Left colon (tissue), 2 donors: ENCODE data around the gene TTYH3. TPM values are rescaled to one million over a fixed set of nuclear protein-coding genes. Genes with fewer than 3 reads are reported as not detected.
"Not testable (repeated sequence)": the region's sequence is repeated elsewhere in the genome, so short reads cannot be mapped to it uniquely, and the experiment has no call there.

Experiments used
- ATAC-seq: fragments of 200-7000 bp; cut with Tn5 transposase; one replicate; pipeline ENCODE4 v1.9.1; 2020; ENCODE audit warnings: mild to moderate bottlenecking, moderate library complexity
- DNase-seq, 2 donors: peaks; one replicate each; pipeline ENCODE4 v3.0.0-alpha.2; 2020
- intact Hi-C, 2 donors: fragments of 100-400 bp; cut with DNase I in 1 of 2; cut with micrococcal nuclease in 1 of 2; formaldehyde crosslinking; loops; one replicate each; pipeline versions ENCODE4 v1.11.2 to v1.14.0; 2022; cut with DNase I, micrococcal nuclease
- total RNA-seq, 2 donors: library from RNA; stranded (reverse); fragmentation: NEBNext Ultra II Directional; extraction: Animal tissue kit (Norgen Biotek cat#: 25700); gene quantifications; one replicate each; pipeline ENCODE4 v1.2.1, GENCODE V29; 2021
- donor health status: DM: no; HTN: no; CAD: no.
- donor health status: DM: yes; HTN: yes; CAD: no.

TTYH3 gene
- total RNA-seq, 2 donors from 2014 or later, result 31.3 to 51.0 TPM

DNA sequence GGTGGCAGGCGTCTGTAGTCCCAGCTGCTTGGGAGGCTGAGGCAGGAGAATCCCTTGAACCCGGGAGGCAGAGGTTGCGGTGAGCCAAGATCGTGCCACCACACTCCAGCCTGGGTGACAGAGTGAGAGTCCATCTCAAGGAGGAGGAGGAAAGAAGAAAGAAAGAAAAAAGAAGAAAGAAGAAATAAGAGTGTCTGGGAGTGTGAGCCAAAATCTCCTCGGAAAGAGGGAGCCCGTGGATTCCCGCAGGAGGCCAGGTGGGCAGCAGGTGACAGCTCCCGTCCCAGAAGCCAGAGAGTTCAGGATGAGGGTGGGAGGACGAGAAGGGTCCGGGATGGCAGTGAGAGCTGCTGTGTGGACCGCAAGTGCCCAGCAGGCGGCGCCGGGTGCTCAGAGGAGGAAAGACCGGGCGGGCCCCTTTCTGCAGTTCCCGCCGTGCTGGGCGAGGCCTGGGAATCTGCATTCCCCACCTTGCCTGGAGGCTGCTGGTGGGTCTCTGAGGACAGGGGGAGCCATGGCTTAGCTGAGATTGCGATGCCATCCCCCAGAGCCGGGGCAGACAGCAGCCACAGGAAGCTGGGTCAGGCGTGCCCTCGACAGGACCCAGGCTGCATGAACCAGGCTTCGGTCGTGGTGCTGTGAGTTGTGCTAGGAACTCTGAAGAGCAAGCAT lies 39.1 kb downstream of the TTYH3 start:
- ATAC-seq (peak; percentile 72), DNase-seq (peak; percentile 49 to 81)
- intact Hi-C loops, result no loop called here

DNA sequence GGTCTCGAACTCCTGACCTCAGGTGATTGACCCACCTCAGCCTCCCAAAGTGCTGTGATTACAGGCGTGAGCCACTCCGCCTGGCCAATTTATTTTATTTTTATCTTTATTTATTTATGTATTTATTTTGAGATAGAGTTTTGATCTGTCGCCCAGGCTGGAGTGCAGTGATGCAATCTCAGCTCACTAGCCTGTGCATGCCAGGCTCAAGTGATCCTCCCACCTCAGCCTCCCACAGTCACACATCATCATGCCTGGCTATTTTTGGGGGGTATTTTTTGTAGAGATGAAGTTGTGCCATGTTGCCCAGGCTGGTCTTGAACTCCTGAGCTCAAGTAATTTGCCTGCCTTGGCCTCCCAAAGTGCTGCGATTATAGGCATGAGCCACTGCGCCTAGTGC lies 41.4 kb downstream of the TTYH3 start:
- ATAC-seq, DNase-seq, intact Hi-C loops: not testable (repeated sequence)

DNA sequence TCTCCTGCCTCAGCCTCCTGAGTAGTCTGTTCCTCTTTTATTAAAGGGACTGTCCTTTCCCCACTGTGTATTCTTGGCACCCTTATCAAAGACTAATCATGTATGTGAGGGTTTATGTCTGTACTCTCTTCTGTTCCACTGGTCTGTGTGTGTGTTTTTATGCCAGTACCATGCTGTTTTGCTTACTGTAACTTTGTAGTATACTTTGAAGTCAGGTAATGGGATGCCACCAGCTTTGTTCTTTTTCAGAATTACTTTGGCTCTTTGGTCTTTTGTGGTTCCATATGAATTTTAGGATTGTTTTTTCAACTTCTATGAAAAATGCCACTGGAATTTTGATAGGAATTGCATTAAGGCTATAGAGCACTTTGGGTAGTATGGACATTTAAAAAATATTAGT lies 42.1 kb downstream of the TTYH3 start:
- ATAC-seq, result no peak
- DNase-seq, result no peak
- intact Hi-C loops, result no loop called here

GRCh38 chr7:2675256-2675764 lies 43.5 kb downstream of the TTYH3 start:
- intact Hi-C loops, result no loop called here
- DNase-seq, result no peak
- no peak for ATAC-seq

GRCh38 chr7:2676576-2676975 lies 44.8 kb downstream of the TTYH3 start:
- DNase-seq, ATAC-seq, intact Hi-C loops: not testable (repeated sequence)

- DNase-seq, intact Hi-C loops: not testable (repeated sequence)
- peak; percentile 75 for ATAC-seq
These were observed 46.7 kb downstream of the TTYH3 start for GRCh38 chr7:2678454-2678853.

GRCh38 chr7:2679135-2680127 lies 47.6 kb downstream of the TTYH3 start:
- intact Hi-C loops, DNase-seq: not testable (repeated sequence)
- peak; percentile 45 for ATAC-seq

- DNase-seq, result no peak
- no peak for ATAC-seq
- intact Hi-C loops, result no loop called here
These were observed 48.5 kb downstream of the TTYH3 start for GRCh38 chr7:2680256-2680655.

DNA sequence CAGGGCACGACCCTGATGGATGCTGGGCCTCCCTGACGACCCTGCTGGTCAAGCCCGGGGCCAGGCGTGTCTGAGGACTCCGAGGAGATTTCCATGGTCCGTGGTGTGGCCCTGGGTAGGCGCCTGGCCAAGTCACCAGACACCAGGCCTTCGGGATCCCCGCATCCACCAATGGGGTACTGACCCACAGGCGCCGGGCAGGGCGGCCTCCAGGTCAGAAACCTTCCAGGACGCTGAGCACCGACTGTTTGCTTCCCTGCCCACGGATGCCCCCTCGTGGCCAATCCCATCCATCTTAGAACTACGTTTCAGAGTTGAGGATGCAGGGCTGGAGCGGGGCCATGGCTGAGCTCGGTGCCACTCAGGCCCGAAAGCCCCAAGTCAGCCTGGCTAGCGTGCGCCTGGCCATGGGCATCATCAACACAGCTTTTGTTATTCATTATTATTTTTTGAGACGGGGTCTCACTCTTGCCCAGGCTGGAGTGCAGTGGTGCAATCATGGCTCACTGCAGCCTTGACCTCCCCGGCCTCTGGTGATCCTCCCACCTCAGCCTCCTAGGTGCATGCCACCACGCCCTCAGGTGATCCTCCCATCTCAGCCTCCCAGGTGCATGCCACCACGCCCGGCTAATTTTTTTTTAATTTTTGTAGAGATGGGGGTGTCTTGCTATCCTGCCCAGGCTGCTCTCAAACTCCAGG lies 49.2 kb downstream of the TTYH3 start:
- intact Hi-C loops, result no loop called here
- ATAC-seq (peak; percentile 74), DNase-seq (peak; percentile 64 to 91)

DNA sequence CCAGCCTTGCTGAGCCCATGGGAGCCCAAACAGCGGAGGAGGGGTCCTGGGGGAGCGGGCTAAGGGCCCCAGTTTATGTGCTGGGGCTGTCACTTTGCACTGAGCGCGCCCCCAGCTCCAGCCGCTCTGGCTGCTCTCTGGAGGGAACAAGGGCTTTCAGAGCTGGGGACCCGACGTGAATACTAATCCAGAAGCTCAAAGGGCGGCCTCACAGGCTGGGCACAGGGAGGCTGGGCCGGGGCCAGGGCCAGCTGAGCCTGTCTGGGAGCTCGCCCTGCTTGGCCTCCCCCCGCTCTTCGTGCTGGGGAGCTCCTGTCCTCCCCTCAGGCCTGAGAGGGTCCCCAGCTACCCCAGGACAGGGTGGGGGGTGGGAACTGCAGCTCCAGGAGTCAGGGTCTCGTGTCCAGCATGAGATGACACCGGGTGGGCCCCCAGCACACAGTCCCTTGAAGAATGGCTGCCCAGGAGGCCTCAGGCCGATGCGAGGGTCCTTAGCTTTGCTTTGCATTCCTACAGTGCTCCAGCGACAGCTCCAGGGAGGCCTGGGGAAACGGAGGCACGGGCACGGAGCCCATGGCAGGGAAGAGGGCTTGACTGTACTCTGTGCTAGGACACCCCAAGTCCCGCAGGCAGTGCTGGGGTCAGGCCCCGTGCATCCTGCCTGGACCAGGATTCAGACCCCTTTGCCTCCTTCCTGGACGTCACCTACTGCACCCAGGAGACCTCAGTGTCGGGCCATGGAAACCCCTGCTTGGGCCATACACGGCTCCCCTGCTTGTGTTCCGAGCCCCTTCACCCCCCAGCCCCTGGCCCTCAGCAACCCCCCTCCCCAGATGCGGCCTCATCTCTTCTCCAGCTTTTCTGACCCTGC lies 50.4 kb downstream of the TTYH3 start:
- ATAC-seq, result no peak
- intact Hi-C loops, result no loop called here

DNA sequence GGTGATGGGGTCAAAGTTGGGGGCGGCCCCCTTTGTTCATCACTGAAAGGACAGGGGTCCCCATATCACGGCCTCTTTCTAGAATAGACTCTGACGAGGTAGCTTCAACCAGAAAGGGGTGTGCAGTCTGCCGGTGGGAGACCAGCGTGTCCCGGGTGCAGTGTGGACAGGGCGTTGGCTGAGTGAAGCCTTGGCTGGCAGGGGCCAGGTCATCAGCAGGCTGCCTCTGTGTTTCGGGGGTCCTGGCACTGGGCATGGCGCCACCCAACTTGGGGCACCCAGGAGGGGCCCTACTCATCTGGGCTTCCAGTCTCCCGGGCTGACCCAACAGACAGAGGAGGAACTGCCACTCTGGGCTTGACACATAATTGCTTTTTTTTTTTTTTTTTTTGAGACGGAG lies 52.7 kb downstream of the TTYH3 start:
- DNase-seq (no peak), ATAC-seq (no peak)
- intact Hi-C loops, result no loop called here

More for the DNA sequence above, 50.4 kb downstream of the TTYH3 start:
- no peak for DNase-seq

DNA sequence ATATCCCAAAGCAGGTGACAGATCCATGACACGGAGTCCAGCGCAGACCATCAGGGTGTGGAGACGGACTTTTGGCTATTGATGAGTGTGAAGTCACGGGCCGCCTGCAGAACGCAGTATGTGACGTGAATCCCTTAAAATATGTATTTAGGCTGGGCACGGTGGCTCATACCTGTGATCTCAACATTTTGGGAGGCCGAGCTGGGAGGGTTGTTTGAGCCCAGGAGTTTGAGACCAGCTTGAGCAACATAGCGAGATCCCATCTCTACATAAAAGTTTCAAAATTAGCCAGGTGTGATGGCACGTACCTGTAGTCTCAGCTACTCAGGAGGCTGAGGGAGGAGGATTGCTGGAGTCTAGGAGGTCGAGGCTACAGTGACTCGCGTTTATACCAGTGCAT lies 54.3 kb downstream of the TTYH3 start:
- intact Hi-C loops, result no loop called here
- ATAC-seq (no peak), DNase-seq (no peak)

GRCh38 chr7:2687338-2687869 lies 55.6 kb downstream of the TTYH3 start:
- DNase-seq (no peak), ATAC-seq (peak; percentile 30)
- intact Hi-C loops, result no loop called here

DNA sequence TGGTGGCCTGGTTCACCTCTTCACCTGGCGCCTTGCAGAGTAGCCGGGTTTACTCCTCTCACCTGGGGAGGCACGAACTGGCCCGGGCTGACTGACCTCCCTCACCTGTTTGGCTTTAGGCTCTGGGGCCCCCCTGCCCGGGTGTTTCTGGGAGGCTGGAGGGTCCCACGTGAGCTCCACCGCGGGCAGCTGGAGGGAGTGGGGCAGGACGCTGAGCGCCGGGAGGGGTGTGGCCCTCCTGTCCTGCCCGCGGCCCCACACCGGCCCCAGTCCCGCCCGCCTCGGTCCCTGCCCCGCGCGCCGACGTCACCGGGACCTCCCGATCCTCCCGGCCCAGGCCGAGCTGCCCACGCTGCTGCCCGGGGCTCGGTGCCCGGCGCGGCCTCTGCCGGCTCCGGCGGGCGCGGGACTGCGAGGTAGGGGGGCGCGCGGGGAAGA lies 56.1 kb downstream of the TTYH3 start, which contains the start of gene AMZ1:
AMZ1 (plus strand) TSS at position 322 of the 438 bp plus-strand sequence. CDS start 12,250 bp downstream, outside the sequence.
- DNase-seq (no peak), ATAC-seq (peak; percentile 28)
- intact Hi-C loops, result no loop called here

DNA sequence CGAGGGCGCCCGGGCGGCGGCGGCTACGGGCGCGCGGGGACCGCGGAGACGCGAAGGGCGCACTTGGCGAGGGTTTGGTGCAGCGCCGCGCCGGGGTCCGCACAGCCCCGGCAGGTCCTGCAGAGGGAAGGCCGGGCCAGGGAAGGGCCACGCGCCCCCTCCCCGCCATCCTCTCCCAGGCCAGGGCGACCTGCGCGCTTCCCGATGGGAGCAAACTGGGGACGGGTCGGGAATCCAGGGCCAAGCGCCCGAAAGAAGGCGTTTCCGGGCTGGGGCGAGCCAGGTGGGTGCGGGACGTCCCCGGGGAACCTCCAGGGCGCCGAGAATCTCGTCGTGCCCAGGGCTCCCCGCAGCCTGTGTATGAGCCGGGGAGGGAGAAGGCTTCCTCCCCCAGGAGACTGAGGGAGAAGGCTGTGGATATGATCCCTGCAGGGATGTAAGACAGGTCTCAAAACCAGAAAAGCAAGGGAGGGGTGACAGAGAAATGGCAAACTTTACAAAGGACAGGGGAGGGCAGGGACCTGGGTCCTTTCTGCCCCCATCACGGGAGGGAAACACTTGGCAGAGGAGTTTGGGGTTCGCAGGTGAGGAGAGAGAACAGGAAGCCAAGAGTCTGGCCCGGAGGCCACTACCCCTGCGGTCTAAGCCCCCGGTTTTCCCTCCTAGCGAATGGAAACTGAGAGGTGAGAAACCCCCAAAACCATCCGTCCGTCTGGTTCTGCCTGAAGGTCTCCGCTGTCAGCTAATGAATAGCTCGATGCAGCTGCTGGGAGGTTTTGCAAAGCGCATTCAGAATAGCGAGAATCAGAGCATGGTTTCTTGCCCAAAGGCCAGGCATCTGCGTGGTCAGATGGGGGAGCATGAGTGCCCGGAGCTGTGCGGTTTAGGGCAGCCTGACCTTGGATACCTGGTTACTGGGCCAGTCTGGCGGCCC lies 56.9 kb downstream of the TTYH3 start:
- no peak for DNase-seq
- intact Hi-C loops, result no loop called here
- no peak for ATAC-seq

DNA sequence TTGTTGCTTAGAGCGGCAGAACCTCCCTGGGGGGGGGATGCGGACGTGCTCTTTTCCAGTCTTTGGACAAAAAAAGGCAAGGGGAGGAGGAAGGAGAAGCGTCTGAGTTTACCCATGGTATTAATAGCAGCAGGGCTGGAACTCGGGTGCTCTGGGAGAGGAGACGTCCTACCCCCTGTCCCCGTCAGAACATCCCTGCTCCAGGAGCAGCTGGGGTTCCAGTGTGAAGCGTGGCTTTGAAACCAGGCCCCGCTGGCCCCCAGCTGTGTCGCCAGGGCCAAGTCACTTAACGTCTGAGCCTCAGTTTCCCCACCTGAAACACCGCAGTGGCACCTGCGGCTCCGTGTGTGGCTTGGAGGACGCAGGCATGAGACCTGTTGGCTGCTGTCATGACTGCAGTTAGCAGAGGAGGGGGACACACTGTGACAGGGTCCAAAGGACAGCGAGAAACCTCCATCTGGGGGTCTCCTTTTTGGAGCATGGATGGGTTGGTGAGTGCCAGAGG lies 57.6 kb downstream of the TTYH3 start:
- ATAC-seq (no peak), DNase-seq (no peak)
- intact Hi-C loops, result no loop called here
